SK-MEL-5 (cell line): ENCODE data around the gene MROH2A. TPM values are rescaled to one million over a fixed set of nuclear protein-coding genes. Genes with fewer than 3 reads are reported as not detected.

Source experiments
- DNase-seq: peaks from one replicate; pipeline ENCODE4 v3.0.0-alpha.2; 2016; ENCODE audit warnings: low read depth, low spot score
- in situ Hi-C: cut with HindIII; loops from 2 replicates; pipeline ENCODE4 v1.10.0; 2016; ENCODE audit warnings: low sequenced_read_pairs, high pct_unique_total_duplicates, low pct_unique_long_range_greater_than_20kb
- total RNA-seq: library from RNA; depleted of rRNA; stranded (reverse); fragments of >200 nt; shearing (Covaris generic); gene quantifications from 2 replicates; pipeline ENCODE4 v1.2.3, GENCODE V29; 2014

MROH2A gene
- total RNA-seq, 1 experiment from 2014 or later = 0.08 TPM

- in situ Hi-C loops = no loop called here
- no peak for DNase-seq
Observed at GRCh38 chr2:233822781-233823730, 44.9 kb downstream of the MROH2A start.

- no peak for DNase-seq
- in situ Hi-C loops = no loop called here
Observed at GRCh38 chr2:233823731-233824121, 45.6 kb downstream of the MROH2A start.

- in situ Hi-C loops = no loop called here
- DNase-seq = no peak
Observed at GRCh38 chr2:233824373-233824772, 46.2 kb downstream of the MROH2A start.

GRCh38 chr2:233828546-233829192 lies 50.5 kb downstream of the MROH2A start:
- in situ Hi-C loops = no loop called here
- DNase-seq = no peak

- no peak for DNase-seq
- in situ Hi-C loops = no loop called here
Observed at GRCh38 chr2:233829193-233830110, 51.3 kb downstream of the MROH2A start.

GRCh38 chr2:233830111-233830802 lies 52.1 kb downstream of the MROH2A start:
- in situ Hi-C loops = no loop called here
- no peak for DNase-seq

- in situ Hi-C loops = no loop called here
- no peak for DNase-seq
Observed at GRCh38 chr2:233831011-233831721, 53.0 kb downstream of the MROH2A start.

- in situ Hi-C loops = no loop called here
- DNase-seq = no peak
Observed at GRCh38 chr2:233831861-233832260, 53.7 kb downstream of the MROH2A start.

GRCh38 chr2:233832414-233832813 lies 54.3 kb downstream of the MROH2A start:
- no peak for DNase-seq
- in situ Hi-C loops = no loop called here

- DNase-seq = peak; percentile 61
- in situ Hi-C loops = no loop called here
Observed at GRCh38 chr2:233832869-233833311, 54.8 kb downstream of the MROH2A start.

- no peak for DNase-seq
- in situ Hi-C loops = no loop called here
Observed at GRCh38 chr2:233833345-233833744, 55.2 kb downstream of the MROH2A start.

- DNase-seq = no peak
- in situ Hi-C loops = no loop called here
Observed at GRCh38 chr2:233835230-233836186, 57.4 kb downstream of the MROH2A start.

GRCh38 chr2:233836359-233836758 lies 58.2 kb downstream of the MROH2A start:
- no peak for DNase-seq
- in situ Hi-C loops = no loop called here

GRCh38 chr2:233837694-233838229 lies 59.6 kb downstream of the MROH2A start:
- in situ Hi-C loops = no loop called here
- DNase-seq = no peak

- in situ Hi-C loops = no loop called here
- DNase-seq = no peak
Observed at GRCh38 chr2:233838251-233838650, 60.1 kb downstream of the MROH2A start.
